ENCODE data around the gene PIAS1.

DNA sequence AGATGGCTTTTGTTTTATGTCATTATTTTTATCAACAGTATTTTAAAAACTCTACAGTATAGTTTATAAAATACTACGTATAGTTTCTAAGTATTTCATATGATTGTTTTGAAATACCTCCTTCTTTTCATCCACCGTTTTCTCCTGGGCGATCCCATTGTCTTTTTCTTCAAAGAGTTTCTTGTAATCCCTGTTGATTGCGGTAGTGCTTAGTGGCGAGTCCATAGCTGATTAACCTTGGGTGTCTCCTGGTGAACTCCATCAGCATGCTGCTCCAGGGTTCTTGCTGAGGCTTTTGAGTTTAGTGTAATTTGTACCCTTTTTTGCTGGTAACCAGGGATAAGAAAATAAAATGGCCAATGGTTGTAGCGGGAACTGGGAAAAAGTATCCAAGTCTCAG, 3.6 kb downstream of the PIAS1 start:
- no peak for TF ChIP-seq CTCF (IDR thresholded peaks at IDR 0.05)
- no peak for TF ChIP-seq RAD21 (conservative IDR thresholded peaks at IDR 0.05 in 1 of 2, IDR thresholded peaks at IDR 0.05 in 1 of 2)
- no peak for TF ChIP-seq CBX8 (IDR thresholded peaks at IDR 0.05)
- no peak for TF ChIP-seq REST (IDR thresholded peaks at IDR 0.05)
- no peak for TF ChIP-seq POLR2A (IDR thresholded peaks at IDR 0.05; ENCODE audit: low read length)
- no peak for TF ChIP-seq RFX5 (IDR thresholded peaks at IDR 0.05)
- TF ChIP-seq HOXB13 (CRISPR knock-in tag; IDR thresholded peaks at IDR 0.05; ENCODE audit: low read depth), result no peak
- TF ChIP-seq, protein P1, sequence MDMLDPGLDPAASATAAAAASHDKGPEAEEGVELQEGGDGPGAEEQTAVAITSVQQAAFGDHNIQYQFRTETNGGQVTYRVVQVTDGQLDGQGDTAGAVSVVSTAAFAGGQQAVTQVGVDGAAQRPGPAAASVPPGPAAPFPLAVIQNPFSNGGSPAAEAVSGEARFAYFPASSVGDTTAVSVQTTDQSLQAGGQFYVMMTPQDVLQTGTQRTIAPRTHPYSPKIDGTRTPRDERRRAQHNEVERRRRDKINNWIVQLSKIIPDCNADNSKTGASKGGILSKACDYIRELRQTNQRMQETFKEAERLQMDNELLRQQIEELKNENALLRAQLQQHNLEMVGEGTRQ (IDR thresholded peaks at IDR 0.05), result no peak
- no peak for TF ChIP-seq MYC (IDR thresholded peaks at IDR 0.05; ENCODE audit: borderline replicate concordance, low read length)
- no peak for TF ChIP-seq ESRRA (IDR thresholded peaks at IDR 0.05; ENCODE audit: borderline replicate concordance, low read length)
- TF ChIP-seq EHMT2 (IDR thresholded peaks at IDR 0.05; ENCODE audit: low read depth), result no peak
